Stimulated activated CD4-positive, alpha-beta T cell treated with anti-CD3 and anti-CD28 coated beads, Interleukin-12 subunit alpha, Interleukin-12 subunit beta, amount 100 ng/mL, for 24 hours (primary cell): ENCODE measurements around the gene MT2A.
A peak's percentile ranks its signal among the peaks of the same experiment; 100 is the strongest.
"Not testable (repeated sequence)": the region's sequence is repeated elsewhere in the genome, so short reads cannot be mapped to it uniquely, and the experiment has no call there.

Experiments used
- DNase-seq, 2 experiments: peaks; one replicate each; pipeline ENCODE4 v3.0.0-alpha.2; 2020; ENCODE audit warnings: low read depth in 2 of 2

MT2A gene

GRCh38 chr16:56620339-56620897 is 12.0 kb downstream of the MT2A start:
- no peak for DNase-seq

- DNase-seq: not testable (repeated sequence)
Observed at GRCh38 chr16:56621665-56622445, 13.5 kb downstream of the MT2A start.

DNA sequence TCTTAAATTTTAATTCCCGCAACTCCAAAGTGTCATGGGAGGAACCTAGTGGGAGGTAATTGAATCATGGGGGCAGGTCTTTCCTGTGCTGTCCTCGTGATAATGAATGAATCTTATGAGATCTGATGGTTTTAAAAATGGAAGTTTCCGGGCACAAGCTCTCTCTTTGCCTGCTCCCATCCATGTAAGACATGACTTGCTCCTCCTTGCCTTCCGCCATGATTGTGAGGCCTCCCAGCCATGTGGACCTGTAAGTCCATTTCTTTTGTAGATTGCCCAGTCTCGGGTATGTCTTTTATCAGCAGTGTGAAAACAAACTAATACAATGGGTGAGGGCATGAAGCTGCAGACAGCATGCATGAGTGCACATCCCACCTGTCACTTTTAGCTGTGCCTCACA is 14.8 kb downstream of the MT2A start:
- DNase-seq: not testable (repeated sequence)

DNA sequence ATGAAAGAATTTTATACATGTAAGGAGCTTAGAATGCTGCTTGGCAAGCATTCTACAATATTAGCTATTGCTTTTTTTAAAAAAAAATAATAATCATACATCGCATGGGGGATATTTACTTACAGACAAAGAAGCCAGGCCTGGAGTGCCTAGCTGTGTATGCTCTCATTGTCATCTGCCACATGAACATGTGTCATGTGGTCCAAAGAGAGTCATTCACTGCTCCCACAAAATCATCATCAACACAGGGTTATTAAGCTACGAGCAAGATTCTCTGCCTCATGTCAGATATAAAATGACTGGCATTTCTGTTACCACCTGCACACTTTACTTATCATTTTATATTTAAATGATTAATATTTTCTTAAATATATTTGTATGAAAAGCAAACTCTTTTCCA is 15.3 kb downstream of the MT2A start:
- DNase-seq: no peak

DNA sequence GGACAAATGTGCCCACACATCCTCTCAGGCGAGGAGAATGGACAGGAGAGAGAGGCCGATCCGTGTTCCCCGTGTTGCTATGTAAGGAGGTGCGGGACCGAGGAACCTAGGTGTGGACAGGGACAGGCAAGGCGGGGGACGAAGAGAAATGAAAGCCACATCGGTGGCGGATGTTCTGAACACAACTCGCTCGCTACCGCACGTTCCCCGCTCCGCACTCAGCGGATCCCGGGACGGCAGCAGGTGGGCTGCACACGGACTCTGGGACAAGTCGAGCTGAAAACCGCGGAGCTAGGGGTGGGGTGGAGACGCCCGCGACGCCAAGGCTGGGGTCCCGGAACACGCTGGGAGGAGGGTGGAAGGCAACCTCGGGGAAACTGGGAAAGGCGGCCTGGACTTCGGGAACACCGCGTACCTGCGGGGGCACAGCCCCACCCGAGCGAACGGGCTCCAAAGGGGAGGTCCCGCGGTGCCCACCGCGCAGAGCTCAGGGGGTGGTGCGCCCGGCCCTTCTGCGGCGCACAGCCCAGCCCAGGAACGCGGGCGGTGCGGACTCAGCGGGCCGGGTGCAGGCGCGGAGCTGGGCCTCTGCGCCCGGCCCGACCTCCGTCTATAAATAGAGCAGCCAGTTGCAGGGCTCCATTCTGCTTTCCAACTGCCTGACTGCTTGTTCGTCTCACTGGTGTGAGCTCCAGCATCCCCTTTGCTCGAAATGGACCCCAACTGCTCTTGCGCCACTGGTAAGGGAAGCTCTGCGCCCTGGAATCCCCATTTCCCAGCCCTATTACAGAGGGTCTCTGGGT is 17.0 kb downstream of the MT2A start, which contains the start of gene MT1E:
Gene MT1E, plus strand, starts transcription at position 642 of the 803 bp plus-strand sequence. Its CDS starts 71 bp downstream, at position 713.
- DNase-seq: peak; percentile 49 to 63

DNA sequence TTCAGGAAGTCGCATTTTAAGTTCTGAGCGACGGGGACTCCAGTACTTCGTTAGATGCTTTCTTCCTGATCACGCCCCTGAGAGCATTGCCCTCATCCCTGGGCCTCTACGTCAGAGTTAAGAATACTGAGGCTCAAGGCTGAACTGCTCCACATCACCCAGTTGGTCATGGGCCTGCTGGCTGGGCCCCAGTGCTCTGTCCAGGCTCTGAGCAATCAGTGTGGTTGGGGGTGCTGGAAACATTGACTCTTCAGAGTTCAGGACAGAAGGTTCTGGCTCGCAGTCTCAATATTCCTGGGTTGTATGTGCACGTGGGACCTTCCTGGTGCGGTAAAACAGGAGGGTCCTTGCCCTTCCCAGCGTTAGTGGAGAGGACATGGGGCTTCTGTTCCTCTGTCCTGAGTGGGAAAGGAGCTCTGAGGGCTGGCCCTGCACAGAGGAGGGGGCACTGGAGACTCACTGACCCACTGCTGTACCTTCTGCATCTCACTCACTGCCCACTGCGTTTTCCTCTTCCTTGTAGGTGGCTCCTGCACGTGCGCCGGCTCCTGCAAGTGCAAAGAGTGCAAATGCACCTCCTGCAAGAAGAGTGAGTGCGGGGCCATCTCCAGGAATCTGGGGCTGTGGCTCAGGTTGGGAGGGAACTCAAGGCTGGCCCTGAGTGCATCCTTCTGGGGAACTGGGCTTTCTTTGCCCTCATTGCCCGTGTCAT is 17.7 kb downstream of the MT2A start:
- DNase-seq: no peak

DNA sequence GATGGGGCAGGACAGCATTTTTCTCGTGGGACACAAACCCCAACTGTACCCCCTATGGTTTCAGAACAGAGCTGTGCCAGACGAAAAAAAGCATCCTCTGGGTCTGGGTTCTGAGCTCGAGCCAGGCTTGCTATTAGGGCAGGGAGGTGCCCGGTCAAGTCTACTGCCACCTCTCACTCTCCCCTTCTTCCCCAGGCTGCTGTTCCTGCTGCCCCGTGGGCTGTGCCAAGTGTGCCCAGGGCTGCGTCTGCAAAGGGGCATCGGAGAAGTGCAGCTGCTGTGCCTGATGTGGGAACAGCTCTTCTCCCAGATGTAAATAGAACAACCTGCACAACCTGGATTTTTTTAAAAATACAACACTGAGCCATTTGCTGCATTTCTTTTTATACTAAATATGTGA is 18.3 kb downstream of the MT2A start:
- DNase-seq: no peak

DNA sequence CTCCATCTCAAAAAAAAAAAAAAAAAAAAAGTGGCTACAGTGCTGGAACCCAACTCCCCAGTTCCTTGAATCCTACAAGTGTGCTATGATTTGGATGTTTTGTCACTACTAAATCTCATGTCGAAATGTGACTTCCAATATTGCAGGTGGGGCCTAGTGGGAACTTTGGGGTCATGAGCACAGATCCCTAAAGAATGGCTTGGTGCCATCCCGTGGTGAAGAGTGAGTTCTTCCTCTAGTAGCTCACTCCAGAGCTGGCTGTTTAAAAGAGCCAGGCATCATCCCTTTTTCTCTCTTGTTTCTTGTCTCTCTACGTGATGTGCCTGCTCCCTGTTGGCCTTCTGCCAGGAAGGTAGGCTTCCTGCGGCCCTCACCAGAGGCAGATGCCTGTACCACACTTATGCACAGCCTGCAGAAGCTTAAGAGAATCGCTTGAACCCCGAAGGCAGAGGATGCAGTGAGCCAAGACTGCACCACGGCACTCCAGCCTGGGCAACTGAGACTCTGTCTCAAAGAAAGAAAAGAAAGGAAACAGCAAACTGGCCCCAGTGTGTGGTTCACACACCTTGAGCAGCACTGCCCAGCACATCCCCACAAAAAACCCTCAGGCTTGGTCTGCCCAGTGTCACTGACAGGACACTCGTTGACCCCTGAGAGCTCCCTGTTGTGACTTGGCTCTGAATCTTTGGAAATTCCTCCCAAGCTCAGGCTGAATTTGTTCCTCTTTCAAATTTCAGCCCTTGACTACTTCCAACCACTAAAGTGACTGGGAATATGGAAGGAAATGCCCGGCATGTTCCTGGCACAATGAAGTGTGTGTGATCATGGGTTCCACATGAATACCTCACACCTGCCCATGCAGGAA is 20.3 kb downstream of the MT2A start:
- no peak for DNase-seq

GRCh38 chr16:56629531-56629930 is 21.1 kb downstream of the MT2A start:
- no peak for DNase-seq

DNA sequence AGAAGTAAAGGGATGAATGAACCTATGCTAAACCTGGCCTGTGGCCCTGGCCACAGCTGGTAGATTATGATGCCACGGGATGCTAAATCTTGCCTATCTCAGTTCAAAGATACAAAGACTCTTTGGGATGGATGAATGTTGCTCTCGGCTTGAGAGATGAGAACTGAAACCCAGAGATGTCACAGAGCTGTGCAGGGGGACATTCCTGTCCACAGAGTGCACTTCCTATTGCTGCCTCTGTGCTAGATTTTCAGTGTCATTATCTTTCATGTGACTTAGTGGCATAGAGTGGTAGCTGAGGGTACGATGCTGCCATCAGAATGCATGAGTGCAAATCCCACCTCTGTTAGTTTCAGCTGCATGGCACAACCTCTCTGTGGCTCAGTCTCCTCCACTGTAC is 21.8 kb downstream of the MT2A start:
- DNase-seq: no peak

- no peak for DNase-seq
Observed at GRCh38 chr16:56631197-56631596, 22.8 kb downstream of the MT2A start.

DNA sequence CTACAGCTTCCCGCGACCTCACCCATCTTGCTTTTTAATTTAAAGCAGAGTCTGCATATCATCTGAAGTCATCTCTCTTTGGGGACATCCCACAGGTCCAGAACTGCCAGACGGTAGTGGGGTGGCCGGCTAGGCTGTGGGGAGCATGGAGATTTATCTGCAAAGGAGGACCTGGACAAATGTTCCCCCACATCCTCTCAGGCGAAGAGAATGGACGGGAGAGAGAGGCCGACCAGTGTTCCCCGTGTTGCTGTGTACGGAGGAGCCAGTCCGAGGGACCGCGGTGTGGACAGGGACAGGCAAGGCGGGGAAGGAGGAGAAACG is 23.4 kb downstream of the MT2A start:
- no peak for DNase-seq

GRCh38 chr16:56632156-56632847 is 23.9 kb downstream of the MT2A start, which contains the start of gene MT1M:
Gene MT1M (plus strand): TSS chr16:56632659. CDS start chr16:56632732, 73 bp downstream.
- DNase-seq: no peak

DNA sequence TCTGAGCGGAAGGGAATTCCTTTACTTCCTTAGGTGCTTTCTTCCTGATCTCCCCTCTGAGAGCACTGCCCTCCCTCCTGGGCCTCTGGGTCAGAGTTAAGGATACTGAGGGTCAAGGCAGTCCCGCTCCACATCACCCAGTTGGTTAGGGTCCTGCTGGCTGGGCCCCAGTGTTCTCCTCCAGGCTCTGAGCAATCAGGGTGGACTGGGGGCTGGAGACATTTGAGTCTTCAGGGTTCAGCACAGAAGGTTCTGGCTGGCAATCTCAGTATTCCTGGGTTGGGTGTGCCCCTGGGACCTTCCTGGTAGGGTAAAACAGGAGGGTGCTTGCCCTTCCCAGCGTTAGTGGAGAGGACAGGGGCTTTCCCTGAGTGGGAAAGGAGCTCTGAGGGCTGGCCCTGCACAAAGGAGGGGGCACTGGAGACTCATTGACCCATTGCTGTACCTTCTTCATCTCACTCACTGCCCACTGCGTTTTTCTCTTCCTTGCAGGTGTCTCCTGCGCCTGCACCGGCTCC is 24.5 kb downstream of the MT2A start:
- no peak for DNase-seq

DNA sequence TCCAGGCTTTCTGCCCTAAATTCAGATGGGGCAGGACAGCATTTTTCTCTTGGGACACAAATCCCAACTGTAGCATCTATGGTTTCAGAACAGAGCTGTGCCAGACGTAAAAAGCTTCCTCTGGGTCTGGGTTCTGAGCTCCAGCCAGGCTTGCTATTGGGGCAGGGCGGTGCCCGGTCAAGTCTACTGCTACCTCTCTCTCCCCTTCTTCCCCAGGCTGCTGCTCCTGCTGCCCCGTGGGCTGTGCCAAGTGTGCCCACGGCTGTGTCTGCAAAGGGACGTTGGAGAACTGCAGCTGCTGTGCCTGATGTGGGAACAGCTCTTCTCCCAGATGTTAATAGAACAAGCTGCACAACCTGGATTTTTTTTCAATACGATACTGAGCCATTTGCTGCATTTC is 25.2 kb downstream of the MT2A start:
- no peak for DNase-seq

DNA sequence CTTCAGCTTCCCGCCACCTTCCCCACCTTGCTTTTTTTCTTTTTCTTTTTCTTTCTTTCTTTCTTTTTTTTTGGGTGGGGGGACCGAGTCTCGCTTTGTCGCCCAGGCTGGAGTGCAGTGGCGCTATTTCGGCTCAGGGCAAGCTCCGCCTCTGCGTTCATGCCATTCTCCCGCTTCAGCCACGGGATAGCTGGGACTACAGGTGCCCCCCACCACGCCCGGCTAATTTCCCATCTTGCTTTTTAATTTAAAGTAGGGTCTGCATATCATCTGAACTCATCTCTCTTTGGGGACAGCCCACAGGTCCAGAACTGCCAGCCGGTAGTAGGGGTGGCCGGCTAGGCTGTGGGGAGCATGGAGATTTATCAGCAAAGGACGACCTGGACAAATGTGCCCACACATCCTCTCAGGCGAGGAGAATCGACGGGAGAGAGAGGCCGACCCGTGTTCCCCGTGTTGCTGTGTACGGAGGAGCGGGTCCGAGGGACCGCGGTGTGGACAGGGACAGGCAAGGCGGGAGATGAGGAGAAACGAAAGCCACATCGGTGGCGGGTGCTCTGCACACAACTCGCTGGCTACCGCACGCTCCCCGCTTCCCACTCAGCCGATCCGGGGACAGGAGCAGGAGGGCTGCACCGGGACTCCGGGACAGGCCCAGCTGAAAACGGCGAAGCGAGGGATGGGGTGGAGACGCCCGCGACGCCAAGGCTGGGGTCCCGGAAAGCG is 26.5 kb downstream of the MT2A start:
- DNase-seq: no peak

DNA sequence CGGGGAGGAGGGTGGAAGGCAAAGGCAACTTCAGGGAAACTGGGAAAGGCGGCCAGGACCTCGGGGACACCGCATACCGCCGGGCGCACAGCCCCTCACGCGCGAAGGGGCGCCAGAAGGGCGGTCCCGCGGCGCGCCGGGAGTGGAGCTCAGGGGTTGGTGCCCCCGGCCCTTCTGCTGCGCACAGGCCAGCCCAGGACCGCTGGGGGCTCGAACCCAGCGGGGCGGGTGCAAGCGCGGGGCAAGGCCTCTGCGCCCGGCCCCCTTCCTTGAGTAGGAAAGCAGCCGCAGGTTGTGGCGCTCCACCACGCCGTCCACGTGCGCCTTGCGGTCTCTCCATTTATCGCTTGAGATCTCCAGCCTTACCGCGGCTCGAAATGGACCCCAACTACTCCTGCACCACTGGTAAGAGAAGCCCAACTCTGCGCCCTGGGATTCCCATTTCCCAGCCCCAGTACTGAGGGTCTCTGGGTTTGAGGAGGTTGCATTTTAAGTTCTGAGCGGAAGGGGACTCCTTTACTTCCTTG is 27.1 kb downstream of the MT2A start:
- DNase-seq: no peak

DNA sequence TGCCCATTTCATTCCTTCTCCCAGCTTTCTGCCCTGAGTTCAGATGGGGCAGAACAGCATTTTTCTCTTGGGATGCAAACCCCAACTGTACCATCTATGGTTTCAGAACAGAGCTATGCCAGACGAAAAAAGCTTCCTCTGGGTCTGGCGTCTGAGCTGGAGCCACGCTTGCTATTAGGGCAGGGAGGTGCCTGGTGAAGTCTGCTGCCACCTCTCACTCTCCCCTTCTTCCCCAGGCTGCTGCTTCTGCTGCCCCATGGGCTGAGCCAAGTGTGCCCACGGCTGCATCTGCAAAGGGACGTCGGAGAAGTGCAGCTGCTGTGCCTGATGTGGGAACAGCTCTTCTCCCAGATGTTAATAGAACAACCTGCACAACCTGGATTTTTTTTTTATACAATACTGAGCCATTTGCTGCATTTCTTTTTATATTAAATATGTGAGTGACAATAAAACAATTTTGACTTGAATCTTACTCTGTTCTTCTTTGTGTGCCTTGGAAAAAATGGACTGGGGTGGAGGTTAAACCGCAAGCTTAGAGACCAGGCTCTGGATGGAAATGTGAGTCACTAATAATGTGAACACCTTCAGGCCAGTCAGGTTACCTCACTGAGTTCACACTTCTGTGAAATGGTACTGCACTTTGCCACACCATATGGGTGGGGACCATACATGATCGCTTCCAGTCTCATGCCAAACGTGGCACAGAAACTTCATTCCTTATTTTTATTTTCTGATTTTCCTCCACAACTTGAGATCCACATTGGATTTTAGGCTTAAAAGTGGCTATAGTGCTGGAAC is 28.4 kb downstream of the MT2A start:
- DNase-seq: no peak
